Liver (tissue), 9 donors: ENCODE measurements around the gene GLT1D1. TPM values are rescaled to one million over a fixed set of nuclear protein-coding genes. Genes with fewer than 3 reads are reported as not detected.

Source experiments
- DNase-seq: peaks from one replicate; pipeline ENCODE4 v3.0.0-alpha.2; 2017; ENCODE audit warnings: low spot score
- H3K27ac ChIP-seq, 2 donors: one replicate each; pipeline ENCODE4 v1.7.0; 2013; ENCODE audit warnings: inconsistent platforms in 2 of 2, low read length in 2 of 2, control low read depth in 1 of 2, low read depth in 1 of 2, mild to moderate bottlenecking in 1 of 2
- H3K27me3 ChIP-seq, 4 donors: one replicate each; pipeline versions ENCODE4 v1.6.1 to v1.7.0; 2013; ENCODE audit warnings: low read length in 3 of 4, inconsistent platforms in 1 of 4, mild to moderate bottlenecking in 1 of 4, moderate library complexity in 1 of 4; ENCODE audit not compliant: control insufficient read depth in 4 of 4, insufficient read depth in 4 of 4
- H3K36me3 ChIP-seq, 4 donors: one replicate each; pipeline versions ENCODE4 v1.6.1 to v1.7.0; 2013; ENCODE audit warnings: low read length in 3 of 4, mild to moderate bottlenecking in 3 of 4, low read depth in 1 of 4, moderate library complexity in 1 of 4; ENCODE audit not compliant: control insufficient read depth in 4 of 4, insufficient read depth in 3 of 4
- H3K4me1 ChIP-seq, 4 donors: one replicate each; pipeline versions ENCODE4 v1.6.1 to v1.7.0; 2013; ENCODE audit warnings: low read length in 3 of 4, mild to moderate bottlenecking in 3 of 4, moderate library complexity in 1 of 4; ENCODE audit not compliant: control insufficient read depth in 4 of 4, insufficient read depth in 4 of 4
- H3K4me3 ChIP-seq, 3 donors: one replicate each; pipeline versions ENCODE4 v1.6.1 to v1.7.0; 2013; ENCODE audit warnings: low read length in 3 of 3, control low read depth in 1 of 3, low read depth in 1 of 3, mild to moderate bottlenecking in 1 of 3
- H3K9ac ChIP-seq, 2 donors: one replicate each; pipeline ENCODE4 v1.7.0; 2013; ENCODE audit warnings: low read length in 2 of 2, mild to moderate bottlenecking in 2 of 2, moderate library complexity in 2 of 2, control low read depth in 1 of 2, low read depth in 1 of 2
- H3K9me3 ChIP-seq, 4 donors: one replicate each; pipeline versions ENCODE4 v1.6.1 to v1.7.0; 2013; ENCODE audit warnings: low read length in 3 of 4; ENCODE audit not compliant: control insufficient read depth in 4 of 4
- EGR1 ChIP-seq, 2 donors: IDR thresholded peaks; 2 replicates each; pipeline ENCODE4 v1.6.1; 2016 to 2018; ENCODE audit warnings: antibody characterized with exemption in 2 of 2, low read depth in 2 of 2
- FOXA1 ChIP-seq: IDR thresholded peaks from 2 replicates; pipeline ENCODE4 v1.6.1; 2016; ENCODE audit warnings: antibody characterized with exemption
- FOXA2 ChIP-seq: IDR thresholded peaks from 2 replicates; pipeline ENCODE4 v1.6.1; 2016; ENCODE audit warnings: antibody characterized with exemption
- GABPA ChIP-seq, 2 donors: IDR thresholded peaks in 1 of 2; conservative IDR thresholded peaks in 1 of 2; 2 replicates each; pipeline ENCODE4 v1.6.1; 2016; ENCODE audit warnings: antibody characterized with exemption in 2 of 2, mild to moderate bottlenecking in 1 of 2, moderate library complexity in 1 of 2
- HNF4A ChIP-seq, 2 donors: conservative IDR thresholded peaks; 2 replicates each; pipeline ENCODE4 v1.6.1; 2016; ENCODE audit warnings: antibody characterized with exemption in 2 of 2, mild to moderate bottlenecking in 2 of 2
- HNF4G ChIP-seq: IDR thresholded peaks from 2 replicates; pipeline ENCODE4 v1.6.1; 2016; ENCODE audit warnings: antibody characterized with exemption
- JUND ChIP-seq, 2 donors: IDR thresholded peaks; 2 replicates each; pipeline ENCODE4 v1.6.1; 2016; ENCODE audit warnings: antibody characterized with exemption in 2 of 2
- NR2F2 ChIP-seq: IDR thresholded peaks from 2 replicates; pipeline ENCODE4 v1.6.1; 2016; ENCODE audit warnings: antibody characterized with exemption
- RAD21 ChIP-seq, 2 donors: IDR thresholded peaks; 2 replicates each; pipeline ENCODE4 v1.6.1; 2016; ENCODE audit warnings: antibody characterized with exemption in 2 of 2, mild to moderate bottlenecking in 2 of 2
- RXRA ChIP-seq, 2 donors: IDR thresholded peaks; 2 replicates each; pipeline ENCODE4 v1.6.1; 2017 to 2018; ENCODE audit warnings: antibody characterized with exemption in 2 of 2, mild to moderate bottlenecking in 1 of 2
- SP1 ChIP-seq: IDR thresholded peaks from 2 replicates; pipeline ENCODE4 v1.6.1; 2018; ENCODE audit warnings: antibody characterized with exemption, mild to moderate bottlenecking
- TAF1 ChIP-seq: conservative IDR thresholded peaks from 2 replicates; pipeline ENCODE4 v1.6.1; 2016; ENCODE audit warnings: antibody characterized with exemption, mild to moderate bottlenecking
- YY1 ChIP-seq: IDR thresholded peaks from 2 replicates; pipeline ENCODE4 v1.6.1; 2016; ENCODE audit warnings: antibody characterized with exemption, mild to moderate bottlenecking
- WGBS: extraction: QIAGEN DNeasy Blood & Tissue Kit; methylation state at CpG from one replicate; pipeline ENCODE4 v1.1.7; 2013; 5-methylcytosine and 5-hydroxymethylcytosine counted together
- polyA plus RNA-seq, 2 donors: library from polyadenylated mRNA; stranded (reverse) in 1 of 2; unstranded in 1 of 2; fragments of 200-250 nt in 1 of 2; fragments of >200 nt in 1 of 2; fragmentation: Nextera tagmentation in 1 of 2; extraction: Ambion mirVana in 1 of 2; gene quantifications; one replicate each; pipeline versions ENCODE4 v1.2.1 to v1.2.3, GENCODE V29; 2013 to 2015
- total RNA-seq, 2 donors: library from RNA; depleted of rRNA; stranded (reverse); fragments of >200 nt; gene quantifications; one replicate each; pipeline ENCODE4 v1.2.3, GENCODE V29; 2014
- TF ChIP-seq, protein P1 (sequence below): fragments of 150-350 bp; IDR thresholded peaks from 2 replicates; pipeline ENCODE4 v1.5.1; 2017; ENCODE audit warnings: improper control_type of control experiment, low read depth, low read length; ENCODE audit not compliant: missing input control
- TF ChIP-seq, protein P2 (sequence below): IDR thresholded peaks from 2 replicates; pipeline ENCODE4 v1.6.1; 2016; ENCODE audit warnings: antibody characterized with exemption
- TF ChIP-seq, protein P3 (sequence below): IDR thresholded peaks from 2 replicates; pipeline ENCODE4 v1.6.1; 2016; ENCODE audit warnings: antibody characterized with exemption, mild to moderate bottlenecking
- TF ChIP-seq, protein P4 (sequence below): IDR thresholded peaks from 2 replicates; pipeline ENCODE4 v1.6.1; 2016; ENCODE audit warnings: antibody characterized with exemption
- TF ChIP-seq, protein P5 (sequence below): IDR thresholded peaks from 2 replicates; pipeline ENCODE4 v1.6.1; 2016; ENCODE audit warnings: antibody characterized with exemption
- donor health status: healthy.
- donor health status: healthy.
- donor health status: healthy.
- donor health status: healthy.
- donor health status: healthy.

The GLT1D1 gene
- total and polyA plus RNA-seq, 4 donors: 10.4 to 17.7 (median 13.9) TPM

DNA sequence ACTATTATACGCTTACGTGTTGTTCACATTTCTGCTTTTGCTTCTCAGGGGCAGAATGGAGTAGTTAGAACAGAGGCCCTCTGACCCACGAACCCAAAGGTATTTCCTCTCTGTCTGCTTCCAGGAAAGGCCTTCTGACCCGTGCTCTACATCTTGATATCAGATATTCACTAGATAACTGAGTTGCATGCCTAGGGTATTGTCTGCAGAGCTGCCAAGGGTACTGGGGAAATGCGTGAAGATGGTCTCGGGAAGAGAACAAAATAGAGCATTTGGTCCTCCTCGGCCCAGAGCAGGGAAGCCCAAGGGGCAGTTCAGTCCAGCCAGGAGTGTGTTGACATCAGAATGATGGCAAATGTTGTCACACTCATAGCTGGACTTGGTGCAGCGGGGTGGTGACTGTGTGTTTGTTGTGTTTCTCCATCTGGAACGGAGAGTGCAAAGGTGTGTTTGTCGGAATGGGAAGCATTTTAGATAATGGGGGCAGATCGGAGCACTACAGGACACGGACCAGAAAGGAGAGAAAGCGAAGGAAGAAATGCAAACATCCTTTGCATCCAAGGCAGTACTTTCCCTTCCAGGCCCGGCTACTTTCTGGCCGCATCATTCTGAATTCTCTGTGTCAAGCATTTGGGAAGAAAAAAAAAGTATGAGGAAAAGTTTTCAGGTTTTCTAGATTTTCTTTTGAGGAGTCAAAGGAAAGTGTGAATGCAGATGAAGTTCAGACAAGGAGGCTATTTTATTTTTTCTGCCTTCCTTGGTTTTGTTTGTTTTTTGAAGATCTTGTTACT lies 8.1 kb downstream of the GLT1D1 start:
- no peaks in the 10 kb centered on the region for H3K9me3 ChIP-seq
- H3K27me3 ChIP-seq: no peaks in the 10 kb centered on the region
- no peak overlapping the region for H3K4me3 ChIP-seq
- H3K36me3 ChIP-seq: no peaks in the 10 kb centered on the region
- WGBS: 31% methylated on average over 15 of the region's 15 CpGs
- peaks cover 2 to 39% (median 14%) of the 10 kb centered on the region in 4 donors for H3K4me1 ChIP-seq
- DNase-seq: peak; percentile 51
- H3K9ac ChIP-seq: peak overlapping the region; percentile 78 to 93
- H3K27ac ChIP-seq: peak overlapping the region; percentile 91 to 92
- peak; percentile 92 for TF ChIP-seq HNF4G
- TF ChIP-seq, protein P1, sequence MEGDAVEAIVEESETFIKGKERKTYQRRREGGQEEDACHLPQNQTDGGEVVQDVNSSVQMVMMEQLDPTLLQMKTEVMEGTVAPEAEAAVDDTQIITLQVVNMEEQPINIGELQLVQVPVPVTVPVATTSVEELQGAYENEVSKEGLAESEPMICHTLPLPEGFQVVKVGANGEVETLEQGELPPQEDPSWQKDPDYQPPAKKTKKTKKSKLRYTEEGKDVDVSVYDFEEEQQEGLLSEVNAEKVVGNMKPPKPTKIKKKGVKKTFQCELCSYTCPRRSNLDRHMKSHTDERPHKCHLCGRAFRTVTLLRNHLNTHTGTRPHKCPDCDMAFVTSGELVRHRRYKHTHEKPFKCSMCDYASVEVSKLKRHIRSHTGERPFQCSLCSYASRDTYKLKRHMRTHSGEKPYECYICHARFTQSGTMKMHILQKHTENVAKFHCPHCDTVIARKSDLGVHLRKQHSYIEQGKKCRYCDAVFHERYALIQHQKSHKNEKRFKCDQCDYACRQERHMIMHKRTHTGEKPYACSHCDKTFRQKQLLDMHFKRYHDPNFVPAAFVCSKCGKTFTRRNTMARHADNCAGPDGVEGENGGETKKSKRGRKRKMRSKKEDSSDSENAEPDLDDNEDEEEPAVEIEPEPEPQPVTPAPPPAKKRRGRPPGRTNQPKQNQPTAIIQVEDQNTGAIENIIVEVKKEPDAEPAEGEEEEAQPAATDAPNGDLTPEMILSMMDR: no peak
- TF ChIP-seq, protein P2, sequence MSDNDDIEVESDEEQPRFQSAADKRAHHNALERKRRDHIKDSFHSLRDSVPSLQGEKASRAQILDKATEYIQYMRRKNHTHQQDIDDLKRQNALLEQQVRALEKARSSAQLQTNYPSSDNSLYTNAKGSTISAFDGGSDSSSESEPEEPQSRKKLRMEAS: peak; percentile 73
- peak; percentile 73 to 80 for TF ChIP-seq JUND (IDR thresholded peaks at IDR 0.05)
- TF ChIP-seq, protein P3, sequence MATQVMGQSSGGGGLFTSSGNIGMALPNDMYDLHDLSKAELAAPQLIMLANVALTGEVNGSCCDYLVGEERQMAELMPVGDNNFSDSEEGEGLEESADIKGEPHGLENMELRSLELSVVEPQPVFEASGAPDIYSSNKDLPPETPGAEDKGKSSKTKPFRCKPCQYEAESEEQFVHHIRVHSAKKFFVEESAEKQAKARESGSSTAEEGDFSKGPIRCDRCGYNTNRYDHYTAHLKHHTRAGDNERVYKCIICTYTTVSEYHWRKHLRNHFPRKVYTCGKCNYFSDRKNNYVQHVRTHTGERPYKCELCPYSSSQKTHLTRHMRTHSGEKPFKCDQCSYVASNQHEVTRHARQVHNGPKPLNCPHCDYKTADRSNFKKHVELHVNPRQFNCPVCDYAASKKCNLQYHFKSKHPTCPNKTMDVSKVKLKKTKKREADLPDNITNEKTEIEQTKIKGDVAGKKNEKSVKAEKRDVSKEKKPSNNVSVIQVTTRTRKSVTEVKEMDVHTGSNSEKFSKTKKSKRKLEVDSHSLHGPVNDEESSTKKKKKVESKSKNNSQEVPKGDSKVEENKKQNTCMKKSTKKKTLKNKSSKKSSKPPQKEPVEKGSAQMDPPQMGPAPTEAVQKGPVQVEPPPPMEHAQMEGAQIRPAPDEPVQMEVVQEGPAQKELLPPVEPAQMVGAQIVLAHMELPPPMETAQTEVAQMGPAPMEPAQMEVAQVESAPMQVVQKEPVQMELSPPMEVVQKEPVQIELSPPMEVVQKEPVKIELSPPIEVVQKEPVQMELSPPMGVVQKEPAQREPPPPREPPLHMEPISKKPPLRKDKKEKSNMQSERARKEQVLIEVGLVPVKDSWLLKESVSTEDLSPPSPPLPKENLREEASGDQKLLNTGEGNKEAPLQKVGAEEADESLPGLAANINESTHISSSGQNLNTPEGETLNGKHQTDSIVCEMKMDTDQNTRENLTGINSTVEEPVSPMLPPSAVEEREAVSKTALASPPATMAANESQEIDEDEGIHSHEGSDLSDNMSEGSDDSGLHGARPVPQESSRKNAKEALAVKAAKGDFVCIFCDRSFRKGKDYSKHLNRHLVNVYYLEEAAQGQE: peak; percentile 87
- TF ChIP-seq GABPA (IDR thresholded peaks at IDR 0.05 in 1 of 2, conservative IDR thresholded peaks at IDR 0.05 in 1 of 2): no peak
- peak; percentile 79 for TF ChIP-seq FOXA2
- TF ChIP-seq YY1: peak; percentile 96
- TF ChIP-seq NR2F2: no peak
- peak; percentile 57 to 64 for TF ChIP-seq RAD21 (IDR thresholded peaks at IDR 0.05)
- TF ChIP-seq EGR1 (IDR thresholded peaks at IDR 0.05; ENCODE audit: low read depth in 2 of 2): peak in 1 of 2 donors; percentile 58
- TF ChIP-seq TAF1: no peak
- TF ChIP-seq, protein P4, sequence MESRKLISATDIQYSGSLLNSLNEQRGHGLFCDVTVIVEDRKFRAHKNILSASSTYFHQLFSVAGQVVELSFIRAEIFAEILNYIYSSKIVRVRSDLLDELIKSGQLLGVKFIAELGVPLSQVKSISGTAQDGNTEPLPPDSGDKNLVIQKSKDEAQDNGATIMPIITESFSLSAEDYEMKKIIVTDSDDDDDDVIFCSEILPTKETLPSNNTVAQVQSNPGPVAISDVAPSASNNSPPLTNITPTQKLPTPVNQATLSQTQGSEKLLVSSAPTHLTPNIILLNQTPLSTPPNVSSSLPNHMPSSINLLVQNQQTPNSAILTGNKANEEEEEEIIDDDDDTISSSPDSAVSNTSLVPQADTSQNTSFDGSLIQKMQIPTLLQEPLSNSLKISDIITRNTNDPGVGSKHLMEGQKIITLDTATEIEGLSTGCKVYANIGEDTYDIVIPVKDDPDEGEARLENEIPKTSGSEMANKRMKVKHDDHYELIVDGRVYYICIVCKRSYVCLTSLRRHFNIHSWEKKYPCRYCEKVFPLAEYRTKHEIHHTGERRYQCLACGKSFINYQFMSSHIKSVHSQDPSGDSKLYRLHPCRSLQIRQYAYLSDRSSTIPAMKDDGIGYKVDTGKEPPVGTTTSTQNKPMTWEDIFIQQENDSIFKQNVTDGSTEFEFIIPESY: peak; percentile 84
- peak; percentile 94 to 96 for TF ChIP-seq RXRA (IDR thresholded peaks at IDR 0.05)
- TF ChIP-seq SP1: peak; percentile 97
- TF ChIP-seq HNF4A (conservative IDR thresholded peaks at IDR 0.05): peak; percentile 97 to 98
- peak; percentile 83 for TF ChIP-seq FOXA1
- TF ChIP-seq, protein P5, sequence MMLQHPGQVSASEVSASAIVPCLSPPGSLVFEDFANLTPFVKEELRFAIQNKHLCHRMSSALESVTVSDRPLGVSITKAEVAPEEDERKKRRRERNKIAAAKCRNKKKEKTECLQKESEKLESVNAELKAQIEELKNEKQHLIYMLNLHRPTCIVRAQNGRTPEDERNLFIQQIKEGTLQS: peak; percentile 85
